ENCODE measurements around the gene STX18. TPM values are rescaled to one million over a fixed set of nuclear protein-coding genes. Genes with fewer than 3 reads are reported as not detected.

Gene STX18
- total and polyA plus RNA-seq, 10 of the 15 experiments (the other 5 are each of a cell fraction or from before 2014, with no cell fraction given), result 8.2 to 46.6 (median 31.1) TPM

DNA sequence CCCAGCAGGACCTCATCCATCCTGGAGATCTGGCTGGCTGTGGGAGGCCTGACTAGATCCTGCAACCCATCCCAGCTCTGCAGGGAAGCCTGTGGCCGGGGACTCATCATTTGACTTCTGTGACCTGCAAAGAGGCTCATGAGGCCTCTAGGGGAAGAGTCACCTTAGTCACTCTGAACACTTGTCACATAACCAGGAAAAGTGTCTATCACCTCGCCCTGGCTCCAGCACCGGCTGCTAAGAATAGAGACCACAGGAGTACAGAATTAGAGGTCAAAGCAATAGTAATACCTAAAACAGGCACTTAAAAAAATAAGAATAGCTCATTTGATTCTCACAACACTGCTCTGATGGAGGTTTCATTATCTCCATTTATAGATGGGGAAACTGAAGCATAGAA lies 158.8 kb downstream of the STX18 start:
- H3K79me2 ChIP-seq (ENCODE audit: control insufficient read depth, insufficient read depth, low read length), result no peaks in the 10 kb centered on the region
- no peak for FAIRE-seq
- ATAC-seq, result no peak
- in situ Hi-C loops (cut with MboI) (no loop called here), intact Hi-C loops (cut with micrococcal nuclease; ENCODE audit: unreplicated experiment) (no loop called here)
- no peak overlapping the region for H3K4me2 ChIP-seq (ENCODE audit: control insufficient read depth, insufficient read depth)
- no peaks in the 10 kb centered on the region for H3K36me3 ChIP-seq (ENCODE audit: control insufficient read depth in 2 of 2, insufficient read depth in 2 of 2, low read length in 1 of 2)
- no peak overlapping the region for H3K9ac ChIP-seq (ENCODE audit: control insufficient read depth, insufficient read depth, low read length)
- no peak overlapping the region for H3K27ac ChIP-seq (ENCODE audit: control insufficient read depth, insufficient read depth)
- no peaks in the 10 kb centered on the region for H3K9me3 ChIP-seq (replicated peaks; ENCODE audit: control insufficient read depth, insufficient read depth, low read length)
- no peak for DNase-seq (ENCODE audit: low read depth, low spot score)
- H2AFZ ChIP-seq (ENCODE audit: control insufficient read depth, low read depth, low read length), result no peak overlapping the region
- ChIA-PET POLR2A (no interaction called here), RAD21 (ENCODE audit: unreplicated experiment) (no interaction called here), SMC1A (ENCODE audit: uncharacterized antibody, unreplicated experiment) (no interaction called here), CTCF (no interaction called here)
- peaks cover 5 to 7% of the 10 kb centered on the region in 2 experiments for H3K27me3 ChIP-seq (replicated peaks in 1 of 2; ENCODE audit: control insufficient read depth in 2 of 2, insufficient read depth in 2 of 2, low read length in 1 of 2)
- WGBS (ENCODE audit: insufficient coverage, insufficient replicate concordance, low lambda C conversion rate, missing lambda C conversion rate), result 0% methylated on average over 3 of the region's 3 CpGs
- H3K4me1 ChIP-seq (ENCODE audit: control insufficient read depth, insufficient read depth, low read length), result no peaks in the 10 kb centered on the region
- H4K20me1 ChIP-seq (ENCODE audit: control insufficient read depth, insufficient read depth), result no peaks in the 10 kb centered on the region
- no TSS peak for BruUV-seq (replicated peaks)
- H3K4me3 ChIP-seq, result no peak overlapping the region
- TF ChIP-seq NRF1 (conservative IDR thresholded peaks at IDR 0.05; ENCODE audit: low read depth, low read length) (no peak), BCL11A (IDR thresholded peaks at IDR 0.05; ENCODE audit: low read depth, low read length) (no peak), ZNF207 (IDR thresholded peaks at IDR 0.05; ENCODE audit: borderline replicate concordance) (no peak), NFIC (IDR thresholded peaks at IDR 0.05; ENCODE audit: low read depth, low read length) (no peak), POLR2AphosphoS5 (IDR thresholded peaks at IDR 0.05; ENCODE audit: low read length) (no peak), PAX5 (IDR thresholded peaks at IDR 0.05; ENCODE audit: borderline replicate concordance, low read depth, low read length) (no peak), CBFB (IDR thresholded peaks at IDR 0.05; ENCODE audit: low read depth) (no peak), DPF2 (IDR thresholded peaks at IDR 0.05) (no peak), ZNF384 (IDR thresholded peaks at IDR 0.05; ENCODE audit: borderline replicate concordance, low read depth, low read length) (no peak), ZNF217 (IDR thresholded peaks at IDR 0.05) (no peak), WRNIP1 (IDR thresholded peaks at IDR 0.05; ENCODE audit: borderline replicate concordance, low read depth, low read length) (no peak), ZBED1 (IDR thresholded peaks at IDR 0.05; ENCODE audit: borderline replicate concordance) (no peak), ZSCAN29 (IDR thresholded peaks at IDR 0.05) (no peak), JUND (IDR thresholded peaks at IDR 0.05; ENCODE audit: low read depth, low read length) (no peak)
- TF ChIP-seq, protein P1, sequence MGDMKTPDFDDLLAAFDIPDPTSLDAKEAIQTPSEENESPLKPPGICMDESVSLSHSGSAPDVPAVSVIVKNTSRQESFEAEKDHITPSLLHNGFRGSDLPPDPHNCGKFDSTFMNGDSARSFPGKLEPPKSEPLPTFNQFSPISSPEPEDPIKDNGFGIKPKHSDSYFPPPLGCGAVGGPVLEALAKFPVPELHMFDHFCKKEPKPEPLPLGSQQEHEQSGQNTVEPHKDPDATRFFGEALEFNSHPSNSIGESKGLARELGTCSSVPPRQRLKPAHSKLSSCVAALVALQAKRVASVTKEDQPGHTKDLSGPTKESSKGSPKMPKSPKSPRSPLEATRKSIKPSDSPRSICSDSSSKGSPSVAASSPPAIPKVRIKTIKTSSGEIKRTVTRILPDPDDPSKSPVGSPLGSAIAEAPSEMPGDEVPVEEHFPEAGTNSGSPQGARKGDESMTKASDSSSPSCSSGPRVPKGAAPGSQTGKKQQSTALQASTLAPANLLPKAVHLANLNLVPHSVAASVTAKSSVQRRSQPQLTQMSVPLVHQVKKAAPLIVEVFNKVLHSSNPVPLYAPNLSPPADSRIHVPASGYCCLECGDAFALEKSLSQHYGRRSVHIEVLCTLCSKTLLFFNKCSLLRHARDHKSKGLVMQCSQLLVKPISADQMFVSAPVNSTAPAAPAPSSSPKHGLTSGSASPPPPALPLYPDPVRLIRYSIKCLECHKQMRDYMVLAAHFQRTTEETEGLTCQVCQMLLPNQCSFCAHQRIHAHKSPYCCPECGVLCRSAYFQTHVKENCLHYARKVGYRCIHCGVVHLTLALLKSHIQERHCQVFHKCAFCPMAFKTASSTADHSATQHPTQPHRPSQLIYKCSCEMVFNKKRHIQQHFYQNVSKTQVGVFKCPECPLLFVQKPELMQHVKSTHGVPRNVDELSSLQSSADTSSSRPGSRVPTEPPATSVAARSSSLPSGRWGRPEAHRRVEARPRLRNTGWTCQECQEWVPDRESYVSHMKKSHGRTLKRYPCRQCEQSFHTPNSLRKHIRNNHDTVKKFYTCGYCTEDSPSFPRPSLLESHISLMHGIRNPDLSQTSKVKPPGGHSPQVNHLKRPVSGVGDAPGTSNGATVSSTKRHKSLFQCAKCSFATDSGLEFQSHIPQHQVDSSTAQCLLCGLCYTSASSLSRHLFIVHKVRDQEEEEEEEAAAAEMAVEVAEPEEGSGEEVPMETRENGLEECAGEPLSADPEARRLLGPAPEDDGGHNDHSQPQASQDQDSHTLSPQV (IDR thresholded peaks at IDR 0.05), result no peak
- TF ChIP-seq, protein P2, sequence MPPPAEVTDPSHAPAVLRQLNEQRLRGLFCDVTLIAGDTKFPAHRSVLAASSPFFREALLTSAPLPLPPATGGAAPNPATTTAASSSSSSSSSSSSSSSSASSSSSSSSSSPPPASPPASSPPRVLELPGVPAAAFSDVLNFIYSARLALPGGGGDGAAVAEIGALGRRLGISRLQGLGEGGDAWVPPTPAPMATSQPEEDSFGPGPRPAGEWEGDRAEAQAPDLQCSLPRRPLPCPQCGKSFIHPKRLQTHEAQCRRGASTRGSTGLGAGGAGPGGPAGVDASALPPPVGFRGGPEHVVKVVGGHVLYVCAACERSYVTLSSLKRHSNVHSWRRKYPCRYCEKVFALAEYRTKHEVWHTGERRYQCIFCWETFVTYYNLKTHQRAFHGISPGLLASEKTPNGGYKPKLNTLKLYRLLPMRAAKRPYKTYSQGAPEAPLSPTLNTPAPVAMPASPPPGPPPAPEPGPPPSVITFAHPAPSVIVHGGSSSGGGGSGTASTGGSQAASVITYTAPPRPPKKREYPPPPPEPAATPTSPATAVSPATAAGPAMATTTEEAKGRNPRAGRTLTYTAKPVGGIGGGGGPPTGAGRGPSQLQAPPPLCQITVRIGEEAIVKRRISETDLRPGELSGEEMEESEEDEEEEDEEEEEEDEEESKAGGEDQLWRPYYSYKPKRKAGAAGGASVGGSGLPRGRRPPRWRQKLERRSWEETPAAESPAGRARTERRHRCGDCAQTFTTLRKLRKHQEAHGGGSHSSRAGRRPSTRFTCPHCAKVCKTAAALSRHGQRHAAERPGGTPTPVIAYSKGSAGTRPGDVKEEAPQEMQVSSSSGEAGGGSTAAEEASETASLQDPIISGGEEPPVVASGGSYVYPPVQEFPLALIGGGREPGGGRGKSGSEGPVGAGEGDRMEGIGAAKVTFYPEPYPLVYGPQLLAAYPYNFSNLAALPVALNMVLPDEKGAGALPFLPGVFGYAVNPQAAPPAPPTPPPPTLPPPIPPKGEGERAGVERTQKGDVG (CRISPR knock-in tag; IDR thresholded peaks at IDR 0.05), result no peak
- TF ChIP-seq, protein P3, sequence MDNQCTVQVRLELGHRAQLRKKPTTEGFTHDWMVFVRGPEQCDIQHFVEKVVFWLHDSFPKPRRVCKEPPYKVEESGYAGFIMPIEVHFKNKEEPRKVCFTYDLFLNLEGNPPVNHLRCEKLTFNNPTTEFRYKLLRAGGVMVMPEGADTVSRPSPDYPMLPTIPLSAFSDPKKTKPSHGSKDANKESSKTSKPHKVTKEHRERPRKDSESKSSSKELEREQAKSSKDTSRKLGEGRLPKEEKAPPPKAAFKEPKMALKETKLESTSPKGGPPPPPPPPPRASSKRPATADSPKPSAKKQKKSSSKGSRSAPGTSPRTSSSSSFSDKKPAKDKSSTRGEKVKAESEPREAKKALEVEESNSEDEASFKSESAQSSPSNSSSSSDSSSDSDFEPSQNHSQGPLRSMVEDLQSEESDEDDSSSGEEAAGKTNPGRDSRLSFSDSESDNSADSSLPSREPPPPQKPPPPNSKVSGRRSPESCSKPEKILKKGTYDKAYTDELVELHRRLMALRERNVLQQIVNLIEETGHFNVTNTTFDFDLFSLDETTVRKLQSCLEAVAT (IDR thresholded peaks at IDR 0.05), result no peak
